Panc1 (cell line): ENCODE data around the gene KLF6. TPM values are rescaled to one million over a fixed set of nuclear protein-coding genes. Genes with fewer than 3 reads are reported as not detected.
A peak's percentile ranks its signal among the peaks of the same experiment; 100 is the strongest.

Experiments
- ATAC-seq: fragments of 200-7000 bp; cut with Tn5 transposase; 2 replicates; pipeline ENCODE4 v1.9.1; 2020; ENCODE audit warnings: mild to moderate bottlenecking, moderate library complexity
- BruUV-seq: library from RNA; stranded (reverse); fragments of 400-500 nt; replicated peaks from 2 replicates; lab custom pipeline; 2021; lab: Mats Ljungman, UMichigan
- CTCF ChIA-PET: fragments of 300-600 bp; sonication (Branson Sonifier 250); formaldehyde crosslinking; loops from one replicate; lab custom pipeline; 2022; ENCODE audit warnings: antibody characterized with exemption; lab: Charles Lee
- POLR2A ChIA-PET: fragments of 300-600 bp; sonication (Branson Sonifier 250); formaldehyde crosslinking; loops from one replicate; lab custom pipeline; 2022; ENCODE audit warnings: antibody characterized with exemption; lab: Charles Lee
- DNase-seq: peaks from one replicate; pipeline ENCODE4 v3.0.0-alpha.2; 2010; ENCODE audit warnings: low read depth, low spot score
- H3K27ac ChIP-seq: 2 replicates; pipeline ENCODE4 v1.5.1; 2011; ENCODE audit warnings: mild to moderate bottlenecking, low read length, inconsistent platforms
- H3K27me3 ChIP-seq: fragments of 200-500 bp; sonication (Bioruptor generic); 2 replicates; pipeline ENCODE4 v1.6.0; 2014; ENCODE audit warnings: low read length, inconsistent platforms; ENCODE audit not compliant: control insufficient read depth, insufficient read depth
- H3K36me3 ChIP-seq: fragments of 200-500 bp; sonication (Bioruptor generic); 2 replicates; pipeline ENCODE4 v1.5.1; 2014; ENCODE audit warnings: inconsistent platforms, mild to moderate bottlenecking, low read length, moderate library complexity; ENCODE audit not compliant: control insufficient read depth, insufficient read depth
- H3K4me1 ChIP-seq: 2 replicates; pipeline ENCODE4 v1.5.1; 2011; ENCODE audit warnings: inconsistent platforms, mild to moderate bottlenecking, low read length, moderate library complexity; ENCODE audit not compliant: control insufficient read depth, insufficient read depth
- H3K4me3 ChIP-seq, 2 experiments: 2 replicates each; pipeline ENCODE4 v1.5.1; 2011 to 2012; ENCODE audit warnings: low read depth in 2 of 2, low read length in 2 of 2, mild to moderate bottlenecking in 2 of 2, inconsistent platforms in 1 of 2, moderate library complexity in 1 of 2
- H3K9me3 ChIP-seq: fragments of 200-500 bp; sonication (Bioruptor generic); 2 replicates; pipeline ENCODE4 v1.5.1; 2014; ENCODE audit warnings: low read depth, mild to moderate bottlenecking, inconsistent platforms, low read length, moderate library complexity; ENCODE audit not compliant: control insufficient read depth, insufficient read depth
- SIN3A ChIP-seq: IDR thresholded peaks from 2 replicates; pipeline ENCODE4 v1.6.1; 2012; ENCODE audit warnings: low read depth, mild to moderate bottlenecking, low read length, moderate library complexity, borderline replicate concordance; ENCODE audit not compliant: insufficient read depth
- in situ Hi-C: cut with HindIII; loops from 2 replicates; pipeline ENCODE4 v1.10.0; 2016; ENCODE audit warnings: low sequenced_read_pairs, low pct_unique_long_range_greater_than_20kb
- intact Hi-C: fragments of 100-400 bp; cut with micrococcal nuclease; formaldehyde crosslinking; loops from one replicate; pipeline ENCODE4 v1.10.0; 2022; ENCODE audit not compliant: unreplicated experiment
- total RNA-seq: library from RNA; stranded (reverse); gene quantifications from one replicate; pipeline ENCODE4 v1.2.1, GENCODE V29; 2021; ENCODE audit not compliant: unreplicated experiment
- TF ChIP-seq, protein P1 (sequence below): fragments of 450-650 bp; IDR thresholded peaks from 2 replicates; pipeline ENCODE4 v1.5.1; 2017; ENCODE audit warnings: mild to moderate bottlenecking
- TF ChIP-seq, protein P2 (sequence below), 2 experiments: IDR thresholded peaks; 2 replicates each; pipeline ENCODE4 v1.6.1; 2011 to 2012; ENCODE audit warnings: low read depth in 2 of 2, control low read depth in 1 of 2, low read length in 1 of 2, mild to moderate bottlenecking in 1 of 2, moderate library complexity in 1 of 2; ENCODE audit not compliant: insufficient read depth in 1 of 2

The KLF6 gene
- total RNA-seq, 1 experiment from 2014 or later, result 177 TPM

- H3K27ac ChIP-seq, result peak overlapping the region; percentile 66; the same call in 1 of the 2 replicates
- intact Hi-C loops, result loop anchor here (5.0 to 10.0 kb wide), 2 partner anchors 148 to 535 kb away; no protein-coding TSS in a partner anchor
These were observed 12.4 kb downstream of the KLF6 start for GRCh38 chr10:3772361-3773171.

GRCh38 chr10:3770611-3771110 lies 14.3 kb downstream of the KLF6 start:
- intact Hi-C loops (loop anchor here (5.0 to 10.0 kb wide), 2 partner anchors 146 to 533 kb away; no protein-coding TSS in a partner anchor), in situ Hi-C loops (no loop called here)
- POLR2A ChIA-PET, result interaction anchor here (0.7 kb wide), 1 partner anchor 488 kb away, joined by 3 read pairs; no protein-coding TSS in a partner anchor
- no peaks in the 10 kb centered on the region for H3K9me3 ChIP-seq
- H3K27ac ChIP-seq, result peak overlapping the region; percentile 35
- DNase-seq (no peak), ATAC-seq (no peak)
- no TSS peak for BruUV-seq
- CTCF ChIA-PET, result no interaction called here
- H3K36me3 ChIP-seq, result no peaks in the 10 kb centered on the region
- peaks cover 31% of the 10 kb centered on the region for H3K4me1 ChIP-seq
- no peak for TF ChIP-seq SIN3A
- TF ChIP-seq, protein P1, sequence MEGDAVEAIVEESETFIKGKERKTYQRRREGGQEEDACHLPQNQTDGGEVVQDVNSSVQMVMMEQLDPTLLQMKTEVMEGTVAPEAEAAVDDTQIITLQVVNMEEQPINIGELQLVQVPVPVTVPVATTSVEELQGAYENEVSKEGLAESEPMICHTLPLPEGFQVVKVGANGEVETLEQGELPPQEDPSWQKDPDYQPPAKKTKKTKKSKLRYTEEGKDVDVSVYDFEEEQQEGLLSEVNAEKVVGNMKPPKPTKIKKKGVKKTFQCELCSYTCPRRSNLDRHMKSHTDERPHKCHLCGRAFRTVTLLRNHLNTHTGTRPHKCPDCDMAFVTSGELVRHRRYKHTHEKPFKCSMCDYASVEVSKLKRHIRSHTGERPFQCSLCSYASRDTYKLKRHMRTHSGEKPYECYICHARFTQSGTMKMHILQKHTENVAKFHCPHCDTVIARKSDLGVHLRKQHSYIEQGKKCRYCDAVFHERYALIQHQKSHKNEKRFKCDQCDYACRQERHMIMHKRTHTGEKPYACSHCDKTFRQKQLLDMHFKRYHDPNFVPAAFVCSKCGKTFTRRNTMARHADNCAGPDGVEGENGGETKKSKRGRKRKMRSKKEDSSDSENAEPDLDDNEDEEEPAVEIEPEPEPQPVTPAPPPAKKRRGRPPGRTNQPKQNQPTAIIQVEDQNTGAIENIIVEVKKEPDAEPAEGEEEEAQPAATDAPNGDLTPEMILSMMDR, result no peak
- H3K4me3 ChIP-seq, result no peak overlapping the region
- H3K27me3 ChIP-seq, result no peaks in the 10 kb centered on the region

More at GRCh38 chr10:3772361-3773171, 12.4 kb downstream of the KLF6 start:
- Histone ChIP-seq H3K27me3 (no peaks in the 10 kb centered on the region), H3K36me3 (peaks cover 5% of the 10 kb centered on the region; the same call in 1 of the 2 replicates), H3K9me3 (no peaks in the 10 kb centered on the region), H3K4me1 (peaks cover 40% of the 10 kb centered on the region), H3K4me3 (no peak overlapping the region)
- in situ Hi-C loops, result no loop called here
- BruUV-seq, result no TSS peak
- POLR2A ChIA-PET, result interaction anchor here (0.5 to 0.7 kb wide), 4 partner anchors 11 to 976 kb away, joined by 3 to 4 read pairs (median 4); no protein-coding TSS in a partner anchor
- ATAC-seq (no peak), DNase-seq (no peak)
- TF ChIP-seq, protein P2, sequence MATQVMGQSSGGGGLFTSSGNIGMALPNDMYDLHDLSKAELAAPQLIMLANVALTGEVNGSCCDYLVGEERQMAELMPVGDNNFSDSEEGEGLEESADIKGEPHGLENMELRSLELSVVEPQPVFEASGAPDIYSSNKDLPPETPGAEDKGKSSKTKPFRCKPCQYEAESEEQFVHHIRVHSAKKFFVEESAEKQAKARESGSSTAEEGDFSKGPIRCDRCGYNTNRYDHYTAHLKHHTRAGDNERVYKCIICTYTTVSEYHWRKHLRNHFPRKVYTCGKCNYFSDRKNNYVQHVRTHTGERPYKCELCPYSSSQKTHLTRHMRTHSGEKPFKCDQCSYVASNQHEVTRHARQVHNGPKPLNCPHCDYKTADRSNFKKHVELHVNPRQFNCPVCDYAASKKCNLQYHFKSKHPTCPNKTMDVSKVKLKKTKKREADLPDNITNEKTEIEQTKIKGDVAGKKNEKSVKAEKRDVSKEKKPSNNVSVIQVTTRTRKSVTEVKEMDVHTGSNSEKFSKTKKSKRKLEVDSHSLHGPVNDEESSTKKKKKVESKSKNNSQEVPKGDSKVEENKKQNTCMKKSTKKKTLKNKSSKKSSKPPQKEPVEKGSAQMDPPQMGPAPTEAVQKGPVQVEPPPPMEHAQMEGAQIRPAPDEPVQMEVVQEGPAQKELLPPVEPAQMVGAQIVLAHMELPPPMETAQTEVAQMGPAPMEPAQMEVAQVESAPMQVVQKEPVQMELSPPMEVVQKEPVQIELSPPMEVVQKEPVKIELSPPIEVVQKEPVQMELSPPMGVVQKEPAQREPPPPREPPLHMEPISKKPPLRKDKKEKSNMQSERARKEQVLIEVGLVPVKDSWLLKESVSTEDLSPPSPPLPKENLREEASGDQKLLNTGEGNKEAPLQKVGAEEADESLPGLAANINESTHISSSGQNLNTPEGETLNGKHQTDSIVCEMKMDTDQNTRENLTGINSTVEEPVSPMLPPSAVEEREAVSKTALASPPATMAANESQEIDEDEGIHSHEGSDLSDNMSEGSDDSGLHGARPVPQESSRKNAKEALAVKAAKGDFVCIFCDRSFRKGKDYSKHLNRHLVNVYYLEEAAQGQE (IDR thresholded peaks at IDR 0.05; ENCODE audit: insufficient read depth in 1 of 2, low read depth in 2 of 2, low read length in 1 of 2), result no peak
- TF ChIP-seq, protein P1, result peak; percentile 16; the same call in 1 of the 2 replicates
- CTCF ChIA-PET, result interaction anchor here (0.6 kb wide), 1 partner anchor 326 kb away, joined by 3 read pairs; no protein-coding TSS in a partner anchor
